Forelimb muscle (tissue), 1 donor: ENCODE results near the gene SLC8A1. TPM values are rescaled to one million over a fixed set of nuclear protein-coding genes. Genes with fewer than 3 reads are reported as not detected.

ENCODE experiments used
- DNase-seq: peaks from one replicate; pipeline ENCODE4 v3.0.0-alpha.2; 2013; ENCODE audit warnings: low read depth
- polyA plus RNA-seq: library from polyadenylated mRNA; unstranded; fragments of 120-200 nt; gene quantifications from one replicate; pipeline ENCODE4 v1.2.1, GENCODE V29; 2013; ENCODE audit not compliant: insufficient read length

The SLC8A1 gene
- polyA plus RNA-seq, 1 donor, result 6.5 TPM

DNA sequence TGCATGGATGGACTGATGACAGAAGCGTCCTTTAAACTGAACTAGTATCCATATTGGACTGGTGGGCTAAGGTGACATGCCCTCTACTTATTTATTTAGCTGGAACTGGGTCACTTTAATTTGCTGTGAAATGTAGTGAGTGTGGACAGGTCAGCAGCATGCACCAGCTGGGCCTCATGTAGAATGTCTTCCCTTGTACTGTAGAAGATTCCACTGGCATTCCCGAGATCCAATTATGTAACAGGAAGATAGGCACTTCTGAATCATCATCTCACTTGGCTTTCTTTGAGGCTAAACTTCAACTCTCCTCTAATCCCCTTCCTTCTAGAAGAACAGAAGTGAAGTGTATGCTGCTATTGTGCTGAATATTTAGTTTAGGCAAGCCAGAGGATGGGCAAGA, 296.2 kb downstream of the SLC8A1 start:
- no peak for DNase-seq

DNA sequence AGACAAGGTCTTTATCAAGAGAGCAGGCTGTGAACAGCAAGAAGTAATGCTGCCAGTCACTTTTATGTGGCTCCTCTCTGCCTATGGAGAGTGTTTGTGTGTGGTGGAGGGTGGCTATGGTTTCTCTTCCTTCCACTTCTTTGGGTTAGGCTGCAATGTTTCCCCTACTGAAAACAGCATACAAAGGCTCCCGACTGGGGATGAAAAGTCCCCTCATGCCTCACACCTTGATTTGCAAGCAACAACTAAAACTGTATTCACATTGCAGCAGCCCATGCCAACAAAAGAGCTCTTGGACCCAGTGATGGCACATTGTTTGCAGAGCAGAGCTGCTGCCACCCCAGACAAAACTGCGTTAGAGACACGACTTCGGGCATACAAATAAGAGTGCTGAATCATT, 301.6 kb downstream of the SLC8A1 start:
- DNase-seq, result no peak

DNA sequence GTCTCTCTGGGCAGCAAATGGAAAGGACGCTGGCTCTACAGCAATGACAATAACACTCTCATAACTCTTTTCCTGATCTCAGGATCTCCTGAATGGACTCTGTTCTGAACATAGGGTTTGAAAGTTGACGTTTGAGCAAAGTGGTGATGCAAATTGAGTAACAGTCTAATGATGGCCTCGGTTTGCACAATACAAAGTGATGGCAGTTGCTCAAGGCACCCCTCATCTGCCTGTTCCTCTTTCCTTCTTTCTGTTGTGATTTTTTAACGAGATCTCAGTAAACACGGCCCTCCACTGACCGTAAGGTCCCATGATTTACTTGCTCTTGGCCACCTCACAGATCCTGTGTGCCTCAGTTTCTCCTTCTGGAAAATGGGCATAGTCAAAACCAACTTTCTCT, 303.6 kb downstream of the SLC8A1 start:
- no peak for DNase-seq

- no peak for DNase-seq
Observed at GRCh38 chr2:40147360-40147759, 304.5 kb downstream of the SLC8A1 start.

GRCh38 chr2:40144022-40144421, 307.9 kb downstream of the SLC8A1 start:
- no peak for DNase-seq

DNA sequence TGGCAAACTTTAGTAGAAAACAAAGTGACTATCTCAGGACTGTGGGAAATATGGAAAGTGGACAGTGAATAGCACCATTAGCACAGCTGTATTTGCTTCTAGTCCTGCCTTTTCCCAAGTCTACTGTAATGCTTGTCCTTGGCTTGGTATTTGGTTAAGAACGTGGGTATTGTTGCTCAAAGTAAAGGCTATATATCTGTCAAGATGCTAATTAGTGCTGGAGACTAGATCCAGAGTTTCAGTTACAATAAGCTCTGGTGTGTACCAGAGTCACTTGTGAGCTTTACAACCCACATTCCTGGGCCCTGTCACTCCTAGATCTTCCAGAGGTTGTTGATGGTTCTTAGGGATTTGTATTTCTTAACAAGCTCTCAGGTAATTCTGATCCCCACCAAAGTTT, 313.6 kb downstream of the SLC8A1 start:
- DNase-seq, result no peak

DNA sequence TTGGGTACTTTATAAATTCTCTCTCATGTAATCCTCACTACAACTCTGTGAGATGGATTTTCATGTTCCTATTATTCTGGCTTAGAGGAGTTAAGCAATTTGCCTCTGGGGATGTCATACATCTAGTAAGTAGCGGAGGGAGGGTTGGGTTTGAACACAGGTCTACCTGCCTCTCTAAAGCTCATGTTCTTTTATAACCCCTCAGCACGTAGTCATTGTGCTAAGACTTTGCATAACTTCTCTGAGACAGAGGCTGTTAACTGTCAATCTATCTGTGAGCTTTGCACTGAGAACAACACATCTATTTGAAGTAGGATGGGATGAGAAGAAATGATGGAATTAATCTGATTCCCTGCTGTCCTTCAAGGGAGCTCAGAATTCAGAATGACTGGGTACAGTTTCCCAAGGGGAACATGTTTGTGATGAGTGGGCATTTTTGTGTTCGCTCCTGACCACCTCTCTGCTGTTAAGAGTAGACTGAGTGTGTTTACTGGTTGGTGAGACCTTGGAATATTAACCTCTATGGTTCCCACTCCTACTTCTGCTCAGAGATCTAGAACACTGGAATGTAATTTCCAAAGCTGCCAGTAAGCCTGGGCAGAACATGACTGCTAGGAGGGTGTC, 320.7 kb downstream of the SLC8A1 start:
- no peak for DNase-seq

DNA sequence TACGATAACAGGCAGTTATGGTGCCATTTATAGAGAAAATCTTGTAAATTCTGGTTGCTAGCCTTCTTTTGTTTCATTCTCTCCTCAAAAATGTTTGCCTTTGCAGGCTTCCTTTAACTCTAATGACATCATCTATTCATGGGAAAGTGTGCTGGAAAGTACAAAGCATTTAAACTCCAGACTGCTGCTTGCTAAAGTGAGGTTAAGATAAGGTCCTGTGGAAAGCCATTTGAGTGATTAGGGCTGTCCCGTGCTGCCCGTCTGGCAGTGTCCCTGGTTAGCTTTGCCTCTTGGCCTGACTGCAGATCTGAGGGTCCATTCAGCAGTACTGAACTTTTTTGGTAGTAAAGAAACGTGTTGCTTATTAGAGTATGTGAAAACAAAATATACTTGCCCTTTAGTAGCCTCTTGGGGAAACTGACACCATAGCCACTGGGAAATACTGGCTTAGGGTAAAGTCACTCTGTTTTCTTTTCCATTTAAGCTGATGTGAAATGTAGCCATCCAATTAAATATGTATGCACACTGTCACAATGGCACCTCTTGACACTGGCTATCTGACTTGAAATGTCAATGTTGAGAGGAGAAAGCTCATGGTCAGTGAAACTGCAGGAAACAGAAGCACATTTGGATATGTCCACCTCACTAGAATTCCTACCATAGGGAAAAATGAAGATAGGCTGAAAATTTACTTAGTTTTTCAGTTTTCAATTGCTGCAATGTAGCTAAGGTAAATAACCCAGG, 321.5 kb downstream of the SLC8A1 start:
- no peak for DNase-seq

GRCh38 chr2:40129725-40130124, 322.2 kb downstream of the SLC8A1 start:
- no peak for DNase-seq

- no peak for DNase-seq
Observed at GRCh38 chr2:40128796-40129195, 323.1 kb downstream of the SLC8A1 start.

GRCh38 chr2:40127890-40128557, 323.9 kb downstream of the SLC8A1 start:
- no peak for DNase-seq

DNA sequence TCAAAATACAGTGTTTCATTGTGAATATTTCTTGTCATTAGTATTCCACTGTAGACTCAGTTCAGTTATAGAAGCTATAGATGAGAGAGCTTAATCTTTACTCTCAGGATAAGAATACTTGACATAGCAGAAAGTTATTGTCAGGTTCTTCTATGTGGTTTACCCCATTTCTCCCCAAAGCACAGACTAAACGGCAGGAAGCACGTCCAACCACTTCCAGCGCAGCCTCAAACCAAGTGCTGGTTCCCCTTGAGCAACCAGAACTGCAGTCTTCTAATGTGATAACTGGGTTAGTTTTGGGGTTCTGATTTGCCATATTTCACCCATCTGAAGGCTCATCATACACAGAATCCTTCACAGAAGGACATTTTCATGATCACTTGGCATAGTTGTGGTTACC, 324.7 kb downstream of the SLC8A1 start:
- DNase-seq, result no peak

GRCh38 chr2:40126006-40126405, 325.9 kb downstream of the SLC8A1 start:
- DNase-seq, result no peak

GRCh38 chr2:40123746-40124145, 328.1 kb downstream of the SLC8A1 start:
- no peak for DNase-seq

DNA sequence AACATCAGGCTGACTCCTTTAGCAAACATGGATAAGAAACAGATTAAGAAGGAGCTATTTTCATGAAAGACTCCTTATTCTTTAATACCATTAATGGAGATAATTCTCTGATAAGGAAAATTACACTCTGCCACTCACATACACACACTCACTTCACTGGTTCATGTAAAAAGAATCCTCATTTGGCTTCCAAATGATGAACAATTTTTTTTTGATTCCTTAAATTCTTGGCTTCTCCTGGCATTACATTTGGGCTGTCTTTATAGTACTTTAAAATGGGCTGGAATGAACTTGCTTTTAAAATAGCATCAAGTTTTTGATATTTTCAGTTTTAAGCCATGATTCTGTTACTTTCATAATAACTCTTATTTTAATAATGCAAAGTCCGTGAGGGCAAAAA, 328.6 kb downstream of the SLC8A1 start:
- DNase-seq, result no peak

- DNase-seq, result no peak
Observed at GRCh38 chr2:40120957-40121356, 330.9 kb downstream of the SLC8A1 start.

DNA sequence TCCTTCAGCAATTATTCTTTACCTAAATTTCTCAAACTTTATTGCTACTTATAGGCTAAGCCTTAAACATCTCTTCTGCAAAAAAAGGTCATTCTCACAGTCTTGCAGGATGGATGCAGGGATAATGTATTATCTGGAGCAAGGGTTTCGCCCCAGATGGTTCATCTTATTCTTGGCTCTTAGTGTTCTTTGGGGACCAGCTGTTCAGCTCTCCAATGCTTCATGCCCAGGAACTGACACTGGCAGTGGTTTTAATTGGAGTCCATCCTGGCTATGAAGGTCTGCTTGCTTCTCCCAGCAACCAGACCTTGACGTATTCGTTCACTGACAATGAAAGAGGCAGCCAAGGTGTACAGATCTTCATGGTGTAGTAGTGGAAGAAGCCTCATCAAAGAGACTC, 331.9 kb downstream of the SLC8A1 start:
- no peak for DNase-seq

- DNase-seq, result no peak
Observed at GRCh38 chr2:40118622-40119021, 333.3 kb downstream of the SLC8A1 start.

DNA sequence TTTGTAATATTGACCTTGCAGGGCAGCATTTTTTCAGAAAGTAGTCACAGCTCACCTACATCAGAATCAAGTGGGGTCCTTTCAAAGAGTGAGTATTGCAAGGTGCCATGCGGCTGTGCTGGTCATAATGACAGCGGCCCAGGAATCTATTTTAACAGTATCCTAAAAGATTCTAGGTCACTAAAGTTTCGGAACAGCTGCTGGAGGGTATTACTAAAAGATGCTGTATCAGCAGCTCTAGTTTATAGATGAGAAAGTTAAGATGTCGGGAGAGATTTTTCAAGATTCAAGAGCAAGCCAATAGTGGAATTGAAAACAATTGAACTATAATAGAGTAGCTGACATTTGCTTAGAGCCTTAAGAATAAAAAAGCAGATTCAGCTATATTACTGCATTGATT, 336.0 kb downstream of the SLC8A1 start:
- DNase-seq, result no peak

- no peak for DNase-seq
Observed at GRCh38 chr2:40115348-40115747, 336.5 kb downstream of the SLC8A1 start.

DNA sequence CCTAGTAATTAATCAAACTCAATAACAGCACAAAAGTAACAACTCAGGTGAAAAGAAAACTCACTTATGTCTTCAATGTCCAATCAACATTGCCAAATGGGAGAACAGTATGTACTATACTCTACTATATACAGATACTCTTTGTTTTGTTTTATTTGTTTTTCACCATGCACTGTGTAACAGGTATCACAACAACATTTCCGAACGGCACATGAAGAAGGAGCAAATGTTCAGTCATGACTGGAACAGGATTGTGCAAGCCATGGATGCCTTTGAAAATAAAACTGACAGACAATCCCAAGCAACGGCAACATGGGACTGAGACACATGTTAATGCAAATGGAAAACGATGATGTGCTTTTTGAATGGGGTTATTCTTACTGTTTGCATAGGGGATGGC, 337.9 kb downstream of the SLC8A1 start:
- no peak for DNase-seq

DNA sequence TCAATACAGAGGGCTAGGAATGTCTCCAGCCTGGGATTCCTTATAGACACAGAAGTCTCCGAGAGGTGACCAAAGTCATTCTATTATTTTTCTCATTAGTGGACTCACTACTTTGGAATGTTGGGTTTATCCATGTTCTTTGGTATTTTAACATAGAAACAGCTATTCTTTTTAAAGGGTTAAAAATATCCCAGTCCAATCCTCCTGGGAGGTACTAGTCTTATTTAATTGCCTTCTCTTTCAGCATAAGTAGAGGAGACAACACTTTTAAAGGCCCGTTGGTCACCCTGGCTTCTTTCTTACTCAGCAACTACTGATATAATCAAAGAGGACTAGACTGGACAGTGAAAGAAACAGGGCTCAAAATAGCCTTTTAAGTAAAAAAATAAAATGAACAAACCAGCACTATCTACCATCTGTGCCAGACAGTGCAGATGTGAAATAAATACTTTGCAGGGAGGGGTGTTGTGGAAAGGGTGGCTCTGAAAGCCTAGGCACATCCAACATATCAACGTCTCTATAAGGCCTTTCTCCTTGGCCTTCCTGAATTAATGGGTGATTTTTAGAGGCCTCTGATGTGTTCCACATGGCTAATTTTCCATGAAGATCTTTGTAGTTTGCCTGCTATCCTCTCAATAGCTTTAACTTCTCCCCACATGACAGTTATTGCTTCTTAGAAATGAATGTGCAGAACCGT, 338.5 kb downstream of the SLC8A1 start:
- no peak for DNase-seq

DNA sequence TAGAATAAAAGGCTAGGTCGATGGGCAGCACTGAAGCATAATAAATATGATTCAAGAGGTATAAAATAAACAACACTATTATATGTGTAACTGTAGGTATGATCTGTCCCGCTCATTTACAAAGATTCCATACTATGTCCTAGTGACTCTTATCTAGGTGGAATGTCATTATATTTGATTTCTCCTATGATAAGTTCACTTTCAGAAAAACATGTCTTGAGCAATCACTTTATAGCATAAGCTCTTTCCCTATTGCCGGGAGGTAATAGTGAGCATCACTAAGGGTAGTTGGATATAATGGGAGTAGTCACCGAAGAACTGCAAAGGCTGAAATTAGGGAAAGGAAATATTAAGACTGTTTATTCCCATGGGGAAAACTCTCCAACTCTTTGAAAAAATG, 342.5 kb downstream of the SLC8A1 start:
- DNase-seq, result no peak
